Measurements from ENCODE around the gene TPM1.

GRCh38 chr15:63069616-63070090 is 27.1 kb downstream of the TPM1 start:
- TF ChIP-seq POLR2A (IDR thresholded peaks at IDR 0.05) (no peak), CTCF (IDR thresholded peaks at IDR 0.05) (no peak)
